Activated T-cell treated with anti-CD3 and anti-CD28 coated beads for 24 hours (primary cell): Measurements from ENCODE around the gene MEIS2.

Source experiments
- DNase-seq: peaks from one replicate; pipeline ENCODE4 v3.0.0-alpha.2; 2020; ENCODE audit warnings: low read depth

MEIS2 gene

GRCh38 chr15:37075777-37076176 is 24.6 kb downstream of the MEIS2 start:
- DNase-seq: no peak

GRCh38 chr15:37072181-37072580 is 28.2 kb downstream of the MEIS2 start:
- DNase-seq: no peak

DNA sequence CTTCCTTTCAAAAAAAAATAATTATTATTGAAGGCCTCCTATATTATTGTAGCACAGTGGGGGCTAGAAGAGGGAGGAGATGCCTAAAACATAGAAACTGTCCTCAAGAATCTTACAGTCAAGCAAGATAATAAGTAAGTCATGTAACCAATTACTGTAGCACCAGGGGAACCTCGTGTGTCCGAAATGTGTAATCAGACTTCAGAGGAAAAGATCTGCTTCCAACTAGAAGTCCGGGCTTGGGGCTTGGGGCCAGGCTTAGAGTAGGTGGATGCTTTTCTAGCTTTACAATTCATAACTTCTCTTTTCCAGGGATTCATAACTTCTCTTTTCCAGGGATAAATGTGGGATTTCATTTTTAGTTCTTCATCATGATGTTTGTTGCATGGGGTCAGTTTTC is 29.2 kb downstream of the MEIS2 start:
- DNase-seq: no peak

GRCh38 chr15:37070686-37071085 is 29.7 kb downstream of the MEIS2 start:
- no peak for DNase-seq

DNA sequence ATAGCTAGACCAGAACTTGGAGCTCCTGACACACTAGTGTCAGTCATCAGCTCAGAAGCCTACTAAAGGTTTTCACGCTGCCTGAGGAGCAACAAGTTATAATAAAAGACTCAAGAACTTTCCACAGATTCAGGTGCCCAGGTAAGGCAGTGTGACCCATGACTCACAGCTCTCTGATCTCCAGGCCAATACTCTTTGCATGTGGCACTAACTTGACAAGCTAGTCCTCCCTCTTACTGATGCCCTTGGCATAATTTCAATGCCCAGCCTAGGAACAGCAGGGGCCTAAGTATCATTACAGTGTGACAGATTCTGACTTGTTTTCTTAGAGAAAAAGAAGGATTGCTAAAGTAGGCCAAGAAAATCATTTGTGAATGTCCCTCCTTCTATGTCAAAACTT is 38.4 kb downstream of the MEIS2 start:
- no peak for DNase-seq

- DNase-seq: no peak
These were observed 41.3 kb downstream of the MEIS2 start for GRCh38 chr15:37059086-37059485.

DNA sequence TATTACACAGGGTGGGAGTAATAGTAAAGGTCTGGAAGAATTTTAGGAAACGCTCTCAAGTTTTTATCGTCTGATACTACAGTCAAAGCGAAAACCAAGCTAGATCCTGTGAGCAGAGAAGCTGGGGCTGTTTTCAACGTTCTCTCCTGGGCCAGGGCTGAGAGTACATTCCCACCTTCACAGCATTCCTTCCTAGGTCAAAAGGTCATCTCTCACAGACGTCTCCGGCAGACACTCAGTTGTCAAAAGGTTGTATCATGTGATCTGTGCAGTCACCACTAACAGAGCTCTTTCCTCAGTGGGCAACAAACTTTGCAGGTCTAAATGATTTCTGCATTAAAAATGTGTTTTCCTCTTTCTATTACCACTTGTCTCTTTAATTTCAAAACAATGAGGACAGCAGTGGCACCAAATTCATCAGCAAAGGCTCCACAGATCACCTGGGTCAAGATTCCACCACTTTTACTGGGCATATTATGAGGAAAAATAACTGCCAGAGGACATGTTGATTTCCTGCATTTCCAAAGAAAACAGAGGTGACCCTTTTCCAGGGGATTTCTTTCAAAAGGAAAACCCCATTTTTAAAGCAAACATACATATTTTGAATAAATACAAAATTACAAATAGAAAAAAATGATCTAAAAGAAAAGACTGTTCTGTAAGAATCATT is 41.9 kb downstream of the MEIS2 start:
- DNase-seq: no peak

DNA sequence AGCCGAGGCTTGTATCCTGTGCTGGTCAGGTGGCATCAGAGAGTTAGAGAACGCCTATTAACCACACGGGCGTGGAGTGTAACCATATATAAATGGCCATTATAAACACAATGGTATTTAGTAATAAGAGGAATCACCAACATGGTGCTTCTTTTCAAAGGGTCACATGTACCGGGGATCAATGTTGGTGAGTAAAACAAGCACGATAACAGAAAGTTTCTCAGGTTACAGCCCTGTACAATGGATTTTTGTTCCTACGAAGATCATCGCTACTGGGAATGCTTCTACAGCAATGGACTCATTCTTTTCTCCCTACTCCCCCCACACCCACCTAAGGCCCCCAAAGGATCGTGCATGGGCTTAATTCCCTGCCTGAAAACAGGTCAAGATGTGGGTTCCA is 42.5 kb downstream of the MEIS2 start:
- no peak for DNase-seq

GRCh38 chr15:37057256-37057655 is 43.1 kb downstream of the MEIS2 start:
- no peak for DNase-seq

- DNase-seq: no peak
These were observed 43.9 kb downstream of the MEIS2 start for GRCh38 chr15:37056177-37057121.

- DNase-seq: no peak
These were observed 44.9 kb downstream of the MEIS2 start for GRCh38 chr15:37055481-37055880.

GRCh38 chr15:37054336-37054735 is 46.0 kb downstream of the MEIS2 start:
- DNase-seq: no peak

DNA sequence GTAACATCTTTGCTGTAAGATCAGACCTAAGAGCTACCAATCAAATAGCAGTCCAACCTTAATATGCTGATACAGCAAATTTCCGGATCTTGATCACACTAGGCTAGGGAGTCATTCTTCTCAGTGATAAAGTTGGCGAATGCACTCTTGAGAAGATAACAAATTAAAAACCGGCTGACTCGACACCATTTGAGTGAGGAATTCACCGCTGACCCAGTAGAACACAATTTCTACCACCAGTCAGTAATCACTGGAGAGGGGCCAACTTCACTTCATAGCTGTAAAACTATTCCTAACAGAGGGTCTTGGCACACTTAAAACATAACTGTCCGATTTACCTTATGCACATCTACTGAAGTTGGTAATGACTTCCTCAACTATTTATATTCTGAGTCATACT is 47.2 kb downstream of the MEIS2 start:
- DNase-seq: no peak

- DNase-seq: no peak
These were observed 50.0 kb downstream of the MEIS2 start for GRCh38 chr15:37050345-37050744.

DNA sequence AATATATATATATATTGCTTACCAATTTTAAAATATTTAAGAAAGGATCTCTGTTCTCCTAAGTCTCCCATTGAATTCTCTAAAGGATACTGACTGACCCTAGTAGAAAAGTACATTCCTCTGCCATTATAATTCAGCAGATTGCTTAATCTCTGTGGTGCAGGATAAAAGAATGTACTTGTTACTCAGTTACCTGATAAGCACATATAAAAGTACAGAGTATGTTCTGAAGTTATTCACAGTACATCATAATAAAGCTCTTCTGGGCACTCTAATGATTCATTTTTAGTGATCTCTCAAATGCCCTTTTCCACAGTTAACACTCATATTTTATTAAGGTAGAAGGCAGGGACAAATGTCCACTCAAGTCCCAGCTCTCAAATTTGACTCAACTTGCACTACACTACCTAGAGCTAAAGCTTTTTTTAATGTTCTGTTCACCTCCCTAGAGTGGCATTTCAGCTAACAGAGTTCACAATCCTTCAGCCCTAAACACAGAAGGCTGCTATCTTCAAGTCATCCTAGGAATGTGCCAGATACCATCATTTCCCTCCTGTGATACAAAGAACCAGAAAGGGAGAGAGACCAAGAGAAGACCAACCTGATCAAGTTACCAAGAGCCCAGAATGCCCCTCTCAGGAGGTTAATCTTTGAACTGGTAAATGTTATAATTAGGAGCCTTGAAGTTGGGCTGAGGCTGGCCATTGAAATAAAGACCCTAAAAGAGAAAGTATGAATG is 53.3 kb downstream of the MEIS2 start:
- DNase-seq: no peak

GRCh38 chr15:37045859-37046740 is 54.2 kb downstream of the MEIS2 start:
- DNase-seq: no peak

GRCh38 chr15:37044915-37045648 is 55.3 kb downstream of the MEIS2 start:
- no peak for DNase-seq

GRCh38 chr15:37041836-37042235 is 58.5 kb downstream of the MEIS2 start:
- DNase-seq: no peak

GRCh38 chr15:37041042-37041441 is 59.3 kb downstream of the MEIS2 start:
- DNase-seq: no peak

GRCh38 chr15:37040072-37040742 is 60.1 kb downstream of the MEIS2 start:
- no peak for DNase-seq
